K562 (cell line): ENCODE results near the gene SLC24A4. TPM values are rescaled to one million over a fixed set of nuclear protein-coding genes. Genes with fewer than 3 reads are reported as not detected.

ENCODE experiments used
- ATAC-seq: fragments of 200-7000 bp; cut with Tn5 transposase; 3 replicates; pipeline ENCODE4 v1.9.1; 2020; ENCODE audit warnings: moderate library complexity
- BruUV-seq: library from RNA; stranded (reverse); fragments of 400-500 nt; replicated peaks from 2 replicates; lab custom pipeline; 2021; lab: Mats Ljungman, UMichigan
- CTCF ChIA-PET: fragments of 300-600 bp; formaldehyde crosslinking; extraction: SDS; loops from one replicate; lab custom pipeline; 2021; ENCODE audit warnings: low intra/inter-chr PET ratio; lab: Yijun Ruan, JAX
- POLR2A ChIA-PET: fragments of 300-600, 350-650 bp; sonication (Branson Sonifier 250); formaldehyde crosslinking; extraction: SDS; loops from one replicate; lab custom pipeline; 2021; ENCODE audit warnings: antibody characterized with exemption, inconsistent platforms; lab: Yijun Ruan, JAX
- DNase-seq, 4 experiments: peaks; one replicate each; pipeline versions ENCODE4 v3.0.0 to v3.0.0-alpha.2; 2011 to 2018; ENCODE audit warnings: low spot score in 3 of 4, mixed read lengths in 3 of 4; ENCODE audit errors: extremely low read depth in 1 of 4
- FAIRE-seq: peaks from 2 replicates; lab custom pipeline; 2011; peaks lifted over from hg19 to GRCh38; lab: Jason Lieb, UNC
- H2AFZ ChIP-seq: 2 replicates; pipeline ENCODE4 v1.6.0; 2011; ENCODE audit warnings: low read depth, low read length, control low read depth, inconsistent platforms
- H3K27ac ChIP-seq: fragments of 200-600 bp; 3 replicates; pipeline ENCODE4 v1.8.0; 2011; ENCODE audit warnings: low read depth, mild to moderate bottlenecking, control low read depth, inconsistent platforms, low read length, moderate library complexity, mixed read lengths; ENCODE audit errors: extremely low read depth
- H3K27me3 ChIP-seq, 2 experiments: fragments of 300-600 bp in 1 of 2; 2 replicates in 1 of 2; 3 replicates in 1 of 2; pipeline versions ENCODE4 v1.6.0 to v1.8.0; 2011; ENCODE audit warnings: inconsistent platforms in 2 of 2, low read length in 2 of 2, mild to moderate bottlenecking in 1 of 2, mixed read lengths in 1 of 2, moderate library complexity in 1 of 2; ENCODE audit not compliant: control insufficient read depth in 2 of 2, insufficient read depth in 2 of 2
- H3K36me3 ChIP-seq: fragments of 300-600 bp; 3 replicates; pipeline ENCODE4 v1.8.0; 2011; ENCODE audit warnings: mild to moderate bottlenecking, low read length, inconsistent platforms; ENCODE audit not compliant: control insufficient read depth, insufficient read depth
- H3K4me1 ChIP-seq, 2 experiments: fragments of 200-600 bp in 1 of 2; replicated peaks in 1 of 2; 2 replicates in 1 of 2; 3 replicates in 1 of 2; pipeline versions ENCODE4 v1.5.1 to v1.8.0; 2011; ENCODE audit warnings: inconsistent platforms in 2 of 2, low read length in 2 of 2, mild to moderate bottlenecking in 1 of 2, mixed read lengths in 1 of 2, moderate library complexity in 1 of 2; ENCODE audit not compliant: control insufficient read depth in 2 of 2, insufficient read depth in 2 of 2
- H3K4me2 ChIP-seq: 2 replicates; pipeline ENCODE4 v1.6.1; 2011; ENCODE audit warnings: low read length, control low read depth, inconsistent platforms, mixed read lengths; ENCODE audit not compliant: insufficient read depth
- H3K4me3 ChIP-seq: fragments of 200-600 bp; sonication (generic), shearing (Covaris generic); 2 replicates; pipeline ENCODE4 v1.5.1; 2016; ENCODE audit warnings: control low read depth, inconsistent platforms
- H3K79me2 ChIP-seq: fragments of 200-600 bp; 3 replicates; pipeline ENCODE4 v1.8.0; 2011; ENCODE audit warnings: low read length, inconsistent platforms; ENCODE audit not compliant: control insufficient read depth, insufficient read depth
- H3K9ac ChIP-seq, 2 experiments: 2 replicates each; pipeline versions ENCODE4 v1.6.0 to v1.6.1; 2011; ENCODE audit warnings: low read depth in 2 of 2, low read length in 2 of 2, control low read depth in 1 of 2, inconsistent platforms in 1 of 2, mild to moderate bottlenecking in 1 of 2, mixed read lengths in 1 of 2; ENCODE audit not compliant: insufficient read depth in 1 of 2
- H3K9me1 ChIP-seq: one replicate; pipeline ENCODE4 v1.6.0; 2011; ENCODE audit warnings: inconsistent platforms, mild to moderate bottlenecking, low read length, moderate library complexity; ENCODE audit not compliant: control insufficient read depth, insufficient read depth
- H3K9me3 ChIP-seq: replicated peaks from 2 replicates; pipeline ENCODE4 v1.5.1; 2011; ENCODE audit warnings: low read depth, low read length, inconsistent platforms; ENCODE audit not compliant: control insufficient read depth, insufficient read depth
- H4K20me1 ChIP-seq: replicated peaks from 2 replicates; pipeline ENCODE4 v1.6.1; 2011; ENCODE audit warnings: low read length, inconsistent platforms, mixed read lengths; ENCODE audit not compliant: control insufficient read depth, insufficient read depth
- CBX1 ChIP-seq: sonication (generic); IDR thresholded peaks from 2 replicates; pipeline ENCODE4 v1.6.1; 2016; ENCODE audit warnings: antibody characterized with exemption, low read depth, mild to moderate bottlenecking
- L3MBTL2 ChIP-seq: fragments of 450-650 bp; IDR thresholded peaks from 2 replicates; pipeline ENCODE4 v1.6.1; 2016; ENCODE audit warnings: mild to moderate bottlenecking, moderate library complexity
- PBX2 ChIP-seq, 2 experiments: IDR thresholded peaks in 1 of 2; conservative IDR thresholded peaks in 1 of 2; 2 replicates each; pipeline ENCODE4 v1.6.1; 2016; ENCODE audit warnings: low read depth in 2 of 2, mild to moderate bottlenecking in 1 of 2, missing compliant biosample characterization in 1 of 2, missing genetic modification characterization in 1 of 2, moderate library complexity in 1 of 2
- PHB2 ChIP-seq: fragments of 450-650 bp; IDR thresholded peaks from 2 replicates; pipeline ENCODE4 v1.6.1; 2017; ENCODE audit warnings: low read depth
- REST ChIP-seq, 2 experiments: fragments of 450-650 bp; formaldehyde crosslinking in 1 of 2; IDR thresholded peaks; 2 replicates each; pipeline versions ENCODE4 v1.4.0 to v1.6.1; 2014 to 2020; ENCODE audit warnings: mild to moderate bottlenecking in 2 of 2, borderline replicate concordance in 1 of 2, low read depth in 1 of 2
- SAP30 ChIP-seq: fragments of 200-600 bp; sonication (generic); IDR thresholded peaks from 2 replicates; pipeline ENCODE4 v1.6.1; 2012; ENCODE audit warnings: borderline replicate concordance, low read depth, mild to moderate bottlenecking, moderate library complexity, low read length, control low read depth, inconsistent platforms; ENCODE audit not compliant: insufficient read depth, poor library complexity, severe bottlenecking
- SREBF2 ChIP-seq: sonication (generic); formaldehyde crosslinking; IDR thresholded peaks from 2 replicates; pipeline ENCODE4 v1.4.0; 2020; ENCODE audit warnings: mild to moderate bottlenecking, missing genetic modification reagents
- ZKSCAN1 ChIP-seq: fragments of 150-350 bp; IDR thresholded peaks from 2 replicates; pipeline ENCODE4 v1.6.1; 2016; ENCODE audit warnings: low read depth, low read length
- ZNF212 ChIP-seq: fragments of 450-650 bp; formaldehyde crosslinking; IDR thresholded peaks from 2 replicates; pipeline ENCODE4 v1.4.0; 2020; ENCODE audit warnings: mild to moderate bottlenecking
- ZNF780A ChIP-seq: fragments of 250-450 bp; sonication (Bioruptor Pico); IDR thresholded peaks from 2 replicates; pipeline ENCODE4 v1.5.0; 2021; ENCODE audit warnings: mild to moderate bottlenecking
- WGBS: fragments of 100-300 bp; shearing (Covaris generic); methylation state at CpG from one replicate; pipeline ENCODE4 v1.1.6; 2016; ENCODE audit warnings: low coverage, mixed read lengths; ENCODE audit not compliant: insufficient coverage; ENCODE audit errors: missing lambda C conversion rate; 5-methylcytosine and 5-hydroxymethylcytosine counted together
- in situ Hi-C: fragments of 300-500 bp; cut with MboI; formaldehyde crosslinking; loops from 4 replicates; pipeline ENCODE4 v1.15.0; 2018; ENCODE audit warnings: inconsistent platforms, mixed read lengths
- intact Hi-C: fragments of 100-400 bp; cut with micrococcal nuclease; formaldehyde crosslinking; loops from 2 replicates; pipeline ENCODE4 v1.14.2; 2022
- polyA plus RNA-seq, 8 experiments: library from polyadenylated mRNA; depleted of rRNA in 4 of 8; stranded (reverse) in 5 of 8; unstranded in 3 of 8; fragments of >200 nt; fragmentation: Nextera tagmentation in 2 of 8; fragmentation: Illumina TruSeq in 1 of 8; extraction: Ambion mirVana in 2 of 8; extraction: Trizol in 1 of 8; gene quantifications; 2 replicates each; pipeline versions ENCODE4 v1.2.1 to v1.2.3, GENCODE V29; 2011 to 2014; ENCODE audit warnings: inconsistent platforms in 1 of 8, missing spikeins in 1 of 8
- total RNA-seq, 7 experiments: library from RNA; depleted of rRNA in 6 of 7; stranded (reverse); fragments of >200 nt in 6 of 7; fragmentation: Illumina TruSeq in 2 of 7; extraction: Trizol in 2 of 7; gene quantifications; 2 replicates each; pipeline versions ENCODE4 v1.2.1 to v1.2.3, GENCODE V29; 2011 to 2021; ENCODE audit warnings: low replicate concordance in 1 of 7

Gene SLC24A4
- total and polyA plus RNA-seq, 9 of the 15 experiments (the other 6 are each of a cell fraction or from before 2014, with no cell fraction given): not detected

- TF ChIP-seq SAP30: no peak
- TF ChIP-seq ZKSCAN1: no peak
- TF ChIP-seq ZNF212 (CRISPR knock-in tag): no peak
Measured at GRCh38 chr14:92321701-92322100, 1.3 kb upstream of the SLC24A4 start (continued).

GRCh38 chr14:92322516-92322915, 449 bp upstream of the SLC24A4 start:
- Histone ChIP-seq H4K20me1 (no peaks in the 10 kb centered on the region; the same call in 1 of the 2 replicates), H3K36me3 (no peaks in the 10 kb centered on the region), H3K9ac (no peak overlapping the region), H3K9me1 (no peaks in the 10 kb centered on the region), H3K9me3 (no peaks in the 10 kb centered on the region), H3K4me3 (no peak overlapping the region), H3K79me2 (no peaks in the 10 kb centered on the region), H3K4me1 (no peaks in the 10 kb centered on the region; a peak in 1 of 5 replicates), H3K27ac (no peak overlapping the region), H2AFZ (no peak overlapping the region), H3K4me2 (no peak overlapping the region), H3K27me3 (peaks cover 0 to 35% of the 10 kb centered on the region in 2 experiments; a peak in 3 of 5 replicates)
- ATAC-seq (no peak), DNase-seq (no peak), FAIRE-seq (no peak)
- intact Hi-C loops: no loop called here
- no TSS peak for BruUV-seq
- in situ Hi-C loops: no loop called here
- 0% methylated on average over 5 of the region's 23 CpGs for WGBS
- POLR2A ChIA-PET: no interaction called here
- CTCF ChIA-PET: no interaction called here
- TF ChIP-seq PHB2 (no peak), PBX2 (CRISPR knock-in tag; IDR thresholded peaks at IDR 0.05; ENCODE audit: low read depth) (no peak), PBX2 (tag; conservative IDR thresholded peaks at IDR 0.05; ENCODE audit: low read depth) (no peak), L3MBTL2 (no peak), SREBF2 (CRISPR knock-in tag) (no peak), CBX1 (no peak), REST (IDR thresholded peaks at IDR 0.05; ENCODE audit: borderline replicate concordance) (no peak), REST (CRISPR knock-in tag; IDR thresholded peaks at IDR 0.05; ENCODE audit: low read depth) (no peak), ZNF780A (CRISPR knock-in tag) (no peak)
